Stimulated activated naive B cell treated with anti-CD40 and anti-IgM and Interleukin-4, amounts not matched to agents 10 μg/mL and 1 μg/mL and 100 μg/mL, for 72 hours (primary cell): ENCODE measurements around the gene INSIG1.

Experiments
- ATAC-seq, 2 donors: fragments of 150-1000 bp; cut with Tn5 transposase; replicated peaks; 2 replicates each; pipeline ENCODE4 v1.10.0; 2021; ENCODE audit warnings: moderate library complexity in 1 of 2
- DNase-seq: peaks from one replicate; pipeline ENCODE4 v3.0.0; 2021
- H3K27ac Mint-ChIP-seq: one replicate; pipeline ENCODE4 v1.8.0; 2022; ENCODE audit warnings: mild to moderate bottlenecking, mixed read lengths
- H3K27me3 Mint-ChIP-seq, 2 donors: one replicate each; pipeline ENCODE4 v1.8.0; 2022; ENCODE audit warnings: mixed read lengths in 2 of 2
- H3K36me3 Mint-ChIP-seq, 2 donors: one replicate each; pipeline ENCODE4 v1.8.0; 2022; ENCODE audit warnings: mixed read lengths in 2 of 2, mild to moderate bottlenecking in 1 of 2
- H3K4me1 Mint-ChIP-seq, 2 donors: one replicate each; pipeline ENCODE4 v1.8.0; 2022; ENCODE audit warnings: mixed read lengths in 2 of 2, mild to moderate bottlenecking in 1 of 2
- H3K4me3 Mint-ChIP-seq, 2 donors: one replicate each; pipeline ENCODE4 v1.8.0; 2022; ENCODE audit warnings: mild to moderate bottlenecking in 2 of 2, mixed read lengths in 2 of 2, moderate library complexity in 1 of 2
- H3K9me3 Mint-ChIP-seq, 2 donors: one replicate each; pipeline ENCODE4 v1.8.0; 2022; ENCODE audit warnings: mixed read lengths in 2 of 2, mild to moderate bottlenecking in 1 of 2

The INSIG1 gene

DNA sequence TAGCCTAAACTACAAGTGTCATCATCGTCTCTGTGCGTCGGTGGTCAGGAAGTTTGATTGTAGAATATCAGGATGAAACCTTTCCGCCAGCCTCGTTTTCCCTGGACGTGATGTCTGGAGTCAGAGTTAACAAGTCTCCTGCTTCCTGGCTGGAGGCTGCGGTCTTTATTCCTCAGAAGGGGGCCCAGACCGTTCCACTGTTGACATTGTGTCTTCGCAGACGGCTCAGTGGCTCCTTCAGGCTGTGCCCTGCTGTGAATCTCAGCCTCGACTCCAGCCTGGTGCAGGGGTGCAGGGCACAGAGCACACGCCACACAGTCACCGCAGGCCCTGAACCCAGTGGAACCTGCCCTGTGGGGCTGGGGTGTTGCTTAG, 37.2 kb upstream of the INSIG1 start:
- peaks cover 0 to 3% of the 10 kb centered on the region in 2 donors for H3K27me3 Mint-ChIP-seq
- H3K27ac Mint-ChIP-seq = no peak overlapping the region
- ATAC-seq (no peak), DNase-seq (no peak)
- H3K36me3 Mint-ChIP-seq = no peaks in the 10 kb centered on the region
- H3K9me3 Mint-ChIP-seq = no peaks in the 10 kb centered on the region
- no peak overlapping the region for H3K4me3 Mint-ChIP-seq
- peaks cover under 1 to 2% of the 10 kb centered on the region in 2 donors for H3K4me1 Mint-ChIP-seq

DNA sequence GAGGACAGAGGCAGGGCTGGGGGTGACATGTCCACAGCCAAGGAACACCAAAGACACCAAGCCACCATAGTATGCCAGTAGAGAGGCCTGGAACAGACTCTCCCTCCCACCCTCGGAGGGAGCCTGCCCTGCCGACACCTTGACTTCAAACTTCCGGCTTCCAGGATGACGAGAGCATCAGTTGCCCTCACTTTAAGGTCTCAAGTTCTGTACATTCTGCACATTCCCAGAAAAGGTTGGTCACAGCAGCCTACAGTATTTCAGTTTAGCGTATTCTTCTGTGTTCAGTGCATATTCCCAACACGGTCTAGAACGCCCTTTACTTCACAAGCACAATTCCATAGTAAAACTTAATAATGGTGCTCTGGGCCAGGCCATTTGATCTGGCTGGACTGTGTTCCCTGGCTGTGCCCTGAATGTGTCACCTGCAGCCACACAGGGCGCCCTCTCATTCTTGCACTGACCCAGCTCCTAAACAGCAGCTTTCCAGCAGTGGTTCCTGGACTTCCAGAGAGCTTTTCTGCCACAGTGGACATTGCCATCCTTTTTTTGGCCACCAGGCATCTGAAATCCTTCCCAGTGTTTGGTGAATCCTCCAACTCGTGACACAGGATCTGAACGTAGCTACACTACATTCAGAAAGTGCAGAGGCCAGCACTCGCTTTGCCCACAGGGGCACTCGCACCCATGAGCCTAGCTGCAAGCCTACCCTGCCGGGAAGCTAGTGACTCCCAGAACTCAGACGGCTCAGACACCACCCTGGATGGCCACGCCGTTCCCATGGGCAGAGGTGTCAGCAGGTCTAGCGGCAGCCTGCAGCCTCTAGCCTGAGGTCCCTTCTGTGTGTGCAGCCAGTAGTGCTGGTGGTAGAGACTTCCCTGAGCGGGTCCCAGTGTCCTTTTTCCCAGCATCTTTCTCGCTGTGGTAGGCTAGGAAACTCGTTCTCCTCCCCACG, 36.4 kb upstream of the INSIG1 start:
- Mint-ChIP-seq H3K4me1 (no peaks in the 10 kb centered on the region), H3K9me3 (no peaks in the 10 kb centered on the region), H3K4me3 (no peak overlapping the region), H3K36me3 (no peaks in the 10 kb centered on the region), H3K27me3 (peaks cover 0 to 3% of the 10 kb centered on the region in 2 donors), H3K27ac (no peak overlapping the region)
- DNase-seq (no peak), ATAC-seq (no peak)

DNA sequence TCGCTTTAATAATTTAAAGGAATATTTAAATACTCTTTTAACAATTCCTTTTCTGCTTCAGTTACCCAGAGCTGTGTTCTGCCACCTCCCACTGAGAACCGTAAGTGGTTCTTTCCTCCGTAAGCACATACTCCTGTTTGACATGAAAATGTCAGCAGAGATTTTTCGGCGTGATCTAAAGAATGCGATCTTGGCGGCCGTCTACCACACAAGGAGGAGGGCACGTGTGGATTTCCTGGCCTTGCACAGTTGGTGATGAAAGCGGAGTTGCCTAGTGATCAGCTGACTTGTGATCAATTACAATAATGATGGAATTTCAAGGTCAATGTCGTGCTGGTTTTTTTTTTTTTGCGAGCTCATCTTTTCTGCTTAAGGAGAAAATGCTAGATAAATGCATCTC, 35.6 kb upstream of the INSIG1 start:
- ATAC-seq (no peak), DNase-seq (no peak)
- H3K9me3 Mint-ChIP-seq = no peaks in the 10 kb centered on the region
- peaks cover 0 to 3% of the 10 kb centered on the region in 2 donors for H3K27me3 Mint-ChIP-seq
- H3K4me3 Mint-ChIP-seq = no peak overlapping the region
- no peaks in the 10 kb centered on the region for H3K4me1 Mint-ChIP-seq
- H3K27ac Mint-ChIP-seq = no peak overlapping the region
- no peaks in the 10 kb centered on the region for H3K36me3 Mint-ChIP-seq

DNA sequence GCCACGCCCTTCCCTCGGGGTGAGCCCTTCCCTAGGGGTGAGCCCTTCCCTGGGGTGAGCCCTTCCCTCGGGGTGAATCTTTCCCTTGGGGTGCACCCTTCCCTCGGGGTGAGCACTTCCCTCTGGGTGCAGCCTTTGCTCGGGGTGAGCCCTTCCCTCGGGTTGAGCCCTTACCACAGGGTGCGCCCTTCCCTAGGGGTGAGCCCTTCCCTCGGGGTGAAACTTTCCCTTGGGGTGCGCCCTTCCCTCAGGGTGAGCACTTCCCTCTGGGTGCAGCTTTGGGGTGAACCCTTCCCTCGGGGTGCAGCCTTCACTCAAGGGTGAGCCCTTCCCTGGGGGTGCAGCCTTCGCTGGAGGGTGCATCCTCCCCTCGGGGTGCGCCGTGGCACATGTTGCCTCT, 34.6 kb upstream of the INSIG1 start:
- H3K27ac Mint-ChIP-seq = no peak overlapping the region
- DNase-seq (no peak), ATAC-seq (no peak)
- H3K27me3 Mint-ChIP-seq = peaks cover 0 to 3% of the 10 kb centered on the region in 2 donors
- no peaks in the 10 kb centered on the region for H3K9me3 Mint-ChIP-seq
- no peaks in the 10 kb centered on the region for H3K36me3 Mint-ChIP-seq
- H3K4me1 Mint-ChIP-seq = no peaks in the 10 kb centered on the region
- H3K4me3 Mint-ChIP-seq = no peak overlapping the region

DNA sequence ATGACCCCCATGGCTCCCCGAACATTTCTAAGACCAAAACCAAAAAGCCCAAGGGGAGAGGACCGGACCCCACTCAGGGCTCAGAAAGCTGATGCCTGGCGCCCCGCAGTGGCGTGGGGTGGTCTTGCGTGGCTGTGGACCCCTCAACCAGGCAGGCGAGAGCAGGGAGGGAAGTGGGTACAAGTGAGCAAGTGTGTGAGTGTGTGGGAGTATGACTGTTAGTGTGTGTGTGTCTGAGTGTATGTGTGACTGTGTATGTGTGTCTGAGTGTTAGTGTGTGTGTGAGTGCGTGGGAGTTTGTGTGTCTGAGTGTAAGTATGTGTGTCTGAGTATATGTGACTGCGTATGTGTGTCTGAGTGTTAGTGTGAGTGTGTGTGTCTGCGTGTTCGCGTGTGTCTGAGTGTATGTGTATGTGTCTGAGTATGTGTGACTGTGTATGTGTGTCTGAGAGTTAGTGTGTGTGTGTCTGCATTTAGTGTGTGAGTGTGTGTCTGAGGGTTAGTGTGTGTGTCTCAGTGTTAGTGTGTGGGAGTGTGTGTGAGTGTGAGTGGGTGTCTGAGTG, 34.0 kb upstream of the INSIG1 start:
- ATAC-seq = no peak
- no peak overlapping the region for H3K4me3 Mint-ChIP-seq
- no peak for DNase-seq
- no peaks in the 10 kb centered on the region for H3K9me3 Mint-ChIP-seq
- no peaks in the 10 kb centered on the region for H3K36me3 Mint-ChIP-seq
- H3K27ac Mint-ChIP-seq = no peak overlapping the region
- no peaks in the 10 kb centered on the region for H3K4me1 Mint-ChIP-seq
- H3K27me3 Mint-ChIP-seq = peaks cover 0 to 3% of the 10 kb centered on the region in 2 donors

DNA sequence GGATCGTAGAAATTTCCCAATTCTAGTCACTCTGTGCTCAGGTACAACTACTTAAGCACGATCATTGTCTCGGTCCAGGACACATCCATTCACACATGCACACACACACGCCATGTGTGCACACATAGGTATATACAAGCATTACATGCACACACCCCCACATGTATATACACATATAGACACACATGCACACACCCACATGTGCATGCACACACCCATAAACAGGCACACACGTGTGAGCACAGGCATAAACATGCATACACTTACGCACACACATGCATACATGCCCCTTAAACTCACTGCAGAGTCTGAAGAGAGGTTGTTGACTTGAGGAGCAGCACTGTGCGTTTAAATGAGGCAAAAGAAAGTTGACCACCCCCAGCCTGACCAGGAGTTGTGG, 32.5 kb upstream of the INSIG1 start:
- Mint-ChIP-seq H3K4me3 (no peak overlapping the region), H3K27ac (no peak overlapping the region), H3K9me3 (no peaks in the 10 kb centered on the region), H3K36me3 (no peaks in the 10 kb centered on the region), H3K4me1 (no peaks in the 10 kb centered on the region), H3K27me3 (peaks cover 0 to under 1% of the 10 kb centered on the region in 2 donors)
- ATAC-seq (no peak), DNase-seq (no peak)

DNA sequence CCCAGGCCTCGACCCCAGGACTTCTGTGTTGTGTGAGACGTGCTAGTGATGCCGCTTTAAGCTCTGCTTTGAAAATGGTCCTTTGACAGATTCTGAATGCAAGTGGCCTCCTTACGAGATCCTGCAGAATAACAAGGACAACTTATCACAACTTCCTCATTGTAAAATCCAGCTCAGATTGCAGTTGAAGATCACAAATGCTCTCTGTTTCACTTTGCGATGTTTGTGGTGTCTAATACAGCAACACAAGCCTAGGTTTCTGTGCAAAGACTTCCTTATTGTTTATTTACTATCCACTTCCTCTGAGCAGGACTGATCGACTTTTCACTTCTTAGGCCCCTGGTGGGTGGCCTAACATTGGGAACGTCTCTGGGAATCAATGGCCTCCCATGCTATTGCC, 31.7 kb upstream of the INSIG1 start:
- Mint-ChIP-seq H3K27me3 (peaks cover 0 to 4% of the 10 kb centered on the region in 2 donors), H3K9me3 (no peaks in the 10 kb centered on the region), H3K27ac (no peak overlapping the region), H3K4me3 (no peak overlapping the region), H3K4me1 (no peaks in the 10 kb centered on the region), H3K36me3 (no peaks in the 10 kb centered on the region)
- no peak for ATAC-seq
- DNase-seq = no peak

DNA sequence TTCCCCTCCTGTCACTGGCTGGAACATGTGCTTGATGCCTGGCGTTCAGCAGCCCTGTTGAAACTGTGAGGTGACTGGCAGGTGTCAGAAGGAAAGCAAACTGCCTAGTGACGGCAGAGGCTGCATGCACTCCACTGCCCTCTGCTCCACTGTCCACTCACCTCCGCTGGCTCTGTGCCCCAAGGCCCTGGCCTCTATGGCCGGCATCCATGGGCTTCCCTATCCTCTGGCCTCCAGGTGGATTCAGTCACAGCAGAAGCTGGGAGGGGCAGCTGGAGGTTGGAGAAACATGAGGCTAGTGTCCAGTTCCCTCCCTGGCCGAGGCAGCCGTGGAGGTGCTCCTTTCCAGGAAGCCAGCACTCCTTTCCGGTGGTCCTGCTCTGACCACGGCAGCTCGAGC, 31.2 kb upstream of the INSIG1 start:
- peaks cover 0 to 5% of the 10 kb centered on the region in 2 donors for H3K27me3 Mint-ChIP-seq

DNA sequence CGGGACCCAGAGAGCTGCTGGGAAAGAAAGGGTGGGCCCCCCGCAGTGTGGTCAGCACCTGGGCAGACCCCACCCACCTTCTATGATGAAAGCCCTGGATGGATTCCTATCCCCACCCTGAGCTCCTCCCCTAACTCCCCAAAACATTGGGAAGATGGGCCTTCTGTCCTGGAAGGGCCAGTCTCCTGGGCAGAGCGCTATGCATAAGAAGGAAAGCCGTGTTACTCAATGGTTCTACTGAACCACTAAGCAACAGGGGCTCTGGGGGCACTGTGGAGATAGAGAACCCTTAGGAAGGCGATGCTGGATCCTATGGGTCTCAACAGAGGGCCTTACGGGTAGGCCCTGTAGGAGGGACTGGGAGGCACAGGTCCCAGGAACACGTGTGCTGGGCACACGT, 30.7 kb upstream of the INSIG1 start:
- DNase-seq (no peak), ATAC-seq (no peak)
- Mint-ChIP-seq H3K4me3 (no peak overlapping the region), H3K36me3 (no peaks in the 10 kb centered on the region), H3K27me3 (peaks cover 0 to 8% of the 10 kb centered on the region in 2 donors), H3K4me1 (no peaks in the 10 kb centered on the region), H3K27ac (no peak overlapping the region), H3K9me3 (no peaks in the 10 kb centered on the region)

More for the DNA sequence above, 31.2 kb upstream of the INSIG1 start:
- Mint-ChIP-seq H3K36me3 (no peaks in the 10 kb centered on the region), H3K9me3 (no peaks in the 10 kb centered on the region), H3K4me3 (no peak overlapping the region), H3K4me1 (no peaks in the 10 kb centered on the region), H3K27ac (no peak overlapping the region)
- no peak for DNase-seq
- ATAC-seq = no peak

DNA sequence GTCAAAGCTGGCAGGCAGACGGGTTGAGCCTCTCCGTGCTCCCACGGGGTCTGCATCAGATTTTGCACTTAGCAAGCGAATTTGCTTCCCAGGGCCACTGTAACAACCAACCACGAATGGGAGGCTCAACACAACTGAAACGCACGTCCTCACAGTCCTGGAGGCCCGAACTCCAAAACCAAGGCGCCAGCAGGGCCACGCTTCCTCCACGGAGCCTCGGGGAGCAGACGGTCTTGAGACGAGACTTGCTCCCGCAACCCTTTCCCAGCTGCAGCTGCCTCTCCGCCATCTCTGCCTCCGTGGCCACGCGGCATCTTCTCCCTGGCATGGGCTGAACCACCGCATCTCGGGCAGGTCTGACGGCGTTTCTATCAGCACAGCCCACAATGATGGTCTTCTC, 30.2 kb upstream of the INSIG1 start:
- DNase-seq (no peak), ATAC-seq (no peak)
- Mint-ChIP-seq H3K4me3 (no peak overlapping the region), H3K36me3 (no peaks in the 10 kb centered on the region), H3K27ac (no peak overlapping the region), H3K27me3 (peaks cover 0 to 8% of the 10 kb centered on the region in 2 donors), H3K9me3 (no peaks in the 10 kb centered on the region), H3K4me1 (no peaks in the 10 kb centered on the region)

DNA sequence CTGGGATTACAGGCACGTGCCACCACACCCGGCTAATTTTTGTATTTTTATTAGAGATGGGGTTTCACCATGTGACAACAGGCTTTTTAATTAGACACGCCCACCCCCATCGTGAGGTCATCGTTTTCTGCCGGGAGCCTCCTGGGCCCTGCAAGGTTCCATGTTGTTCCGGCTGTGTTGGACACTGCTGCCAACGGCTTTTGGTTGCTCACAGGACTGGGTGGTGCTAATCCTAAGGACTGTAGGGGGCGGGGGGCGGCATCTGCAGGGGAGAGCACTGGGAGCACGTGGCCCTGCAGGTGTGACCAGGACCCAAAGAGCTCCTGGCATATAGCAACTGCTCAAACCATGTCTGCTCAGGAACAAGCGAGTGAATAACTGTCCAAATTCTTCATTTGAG, 29.5 kb upstream of the INSIG1 start:
- Mint-ChIP-seq H3K4me3 (no peak overlapping the region), H3K27me3 (peaks cover 0 to 10% of the 10 kb centered on the region in 2 donors), H3K36me3 (no peaks in the 10 kb centered on the region)

DNA sequence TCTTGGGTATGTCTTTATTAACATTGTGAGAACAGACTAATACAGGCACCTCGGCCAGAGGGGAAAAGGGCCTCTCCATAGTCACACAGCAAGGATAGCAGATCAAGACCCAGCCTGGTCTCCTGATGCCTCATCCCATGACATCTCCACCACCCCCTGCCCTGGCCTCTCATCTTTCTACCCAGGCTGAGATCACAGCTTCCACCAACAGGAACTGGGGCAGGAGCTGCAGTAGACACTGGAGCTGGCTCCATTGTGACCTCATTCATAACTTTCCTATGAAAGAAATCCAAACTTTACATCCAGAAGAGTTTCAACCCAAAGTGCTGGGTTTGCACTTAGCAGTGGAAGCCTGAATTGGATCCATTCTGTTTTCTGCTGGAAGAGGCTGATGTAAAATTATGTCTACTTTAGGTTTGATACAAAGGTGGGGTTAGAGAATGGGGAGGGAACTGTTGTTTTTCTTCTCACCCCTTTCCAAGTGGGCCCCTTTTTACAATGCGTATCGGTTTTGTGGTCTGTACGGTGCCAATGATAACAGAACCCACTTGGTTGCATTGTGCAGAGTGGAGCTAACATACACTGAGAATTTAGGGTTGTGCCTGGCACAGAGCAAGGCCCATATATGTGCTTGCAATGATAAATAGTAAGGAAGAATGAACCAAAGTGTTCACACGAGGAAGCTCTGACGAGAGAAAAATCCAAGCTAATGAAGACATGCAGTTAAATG, 28.6 kb upstream of the INSIG1 start:
- Mint-ChIP-seq H3K4me1 (no peaks in the 10 kb centered on the region), H3K36me3 (no peaks in the 10 kb centered on the region), H3K27ac (no peak overlapping the region), H3K27me3 (peaks cover 6 to 16% of the 10 kb centered on the region in 2 donors), H3K4me3 (no peak overlapping the region), H3K9me3 (no peaks in the 10 kb centered on the region)
- no peak for DNase-seq
- no peak for ATAC-seq

More for the DNA sequence above, 29.5 kb upstream of the INSIG1 start:
- DNase-seq = no peak
- no peak overlapping the region for H3K27ac Mint-ChIP-seq
- no peaks in the 10 kb centered on the region for H3K4me1 Mint-ChIP-seq
- ATAC-seq = no peak
- no peaks in the 10 kb centered on the region for H3K9me3 Mint-ChIP-seq

DNA sequence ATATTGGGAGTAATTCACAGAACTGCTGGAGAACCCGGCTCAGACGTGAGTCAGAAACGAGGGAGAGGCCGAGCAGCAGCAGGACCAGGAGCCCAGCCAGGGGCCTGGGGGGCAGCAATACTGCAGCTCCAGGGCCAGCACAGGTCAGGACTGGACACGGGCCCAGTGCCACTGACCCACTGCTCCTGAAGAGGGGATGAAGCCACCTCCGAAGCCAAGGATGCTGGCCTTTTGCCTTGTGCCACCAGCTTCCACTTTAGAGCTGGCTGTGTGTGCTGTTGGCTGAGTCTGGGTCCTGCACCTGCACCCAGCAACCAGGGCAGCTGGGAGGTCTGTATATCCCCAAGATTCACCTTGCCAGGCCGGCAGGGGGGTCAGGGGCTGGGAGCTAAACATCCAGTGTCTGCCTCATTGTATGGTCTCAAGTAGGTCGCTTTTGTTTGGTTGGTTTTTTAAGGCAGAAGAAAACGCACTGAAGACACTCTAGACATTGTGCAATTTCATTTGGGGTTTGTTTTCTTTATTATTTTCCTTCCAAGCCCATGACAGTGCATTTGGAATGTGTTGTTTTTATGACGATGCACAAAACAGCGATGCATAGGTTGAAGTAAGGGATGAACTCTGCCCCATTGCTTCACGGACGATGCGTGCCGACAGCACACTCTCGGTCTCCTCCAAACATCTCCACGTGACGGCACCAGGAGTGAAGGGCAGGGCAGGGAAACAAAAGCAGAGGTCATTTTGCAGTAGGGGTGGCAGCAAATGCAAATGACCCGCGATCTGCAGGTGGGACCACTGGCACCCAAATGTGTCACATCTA, 27.7 kb upstream of the INSIG1 start:
- Mint-ChIP-seq H3K27ac (no peak overlapping the region), H3K36me3 (no peaks in the 10 kb centered on the region), H3K27me3 (peaks cover 6 to 16% of the 10 kb centered on the region in 2 donors), H3K4me3 (no peak overlapping the region), H3K4me1 (no peaks in the 10 kb centered on the region), H3K9me3 (no peaks in the 10 kb centered on the region)
- DNase-seq = no peak
- no peak for ATAC-seq

DNA sequence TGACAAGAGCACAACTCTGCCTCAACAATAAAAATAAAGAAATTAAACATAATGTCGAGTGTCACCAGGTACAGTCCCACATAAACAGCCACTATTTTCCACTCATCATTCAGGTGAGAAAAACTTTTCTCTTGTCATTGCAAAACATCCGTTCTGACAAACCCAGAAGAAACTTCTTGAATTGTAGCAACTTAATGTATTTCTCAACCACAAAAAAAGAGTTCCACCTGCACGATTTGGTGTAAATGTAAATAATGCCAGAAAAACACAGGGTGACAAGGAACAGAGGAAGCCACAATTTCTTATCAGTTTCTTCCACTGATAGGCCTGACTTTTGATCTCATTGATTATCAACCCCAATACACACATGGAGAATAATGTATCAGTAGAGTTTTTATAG, 26.8 kb upstream of the INSIG1 start:
- ATAC-seq = no peak
- H3K27me3 Mint-ChIP-seq = peaks cover 6 to 16% of the 10 kb centered on the region in 2 donors
- H3K27ac Mint-ChIP-seq = no peak overlapping the region
- H3K9me3 Mint-ChIP-seq = no peaks in the 10 kb centered on the region
- no peaks in the 10 kb centered on the region for H3K36me3 Mint-ChIP-seq
- no peaks in the 10 kb centered on the region for H3K4me1 Mint-ChIP-seq
- DNase-seq = no peak
- no peak overlapping the region for H3K4me3 Mint-ChIP-seq
